Measurements from ENCODE around the gene CMPK1.

The CMPK1 gene

DNA sequence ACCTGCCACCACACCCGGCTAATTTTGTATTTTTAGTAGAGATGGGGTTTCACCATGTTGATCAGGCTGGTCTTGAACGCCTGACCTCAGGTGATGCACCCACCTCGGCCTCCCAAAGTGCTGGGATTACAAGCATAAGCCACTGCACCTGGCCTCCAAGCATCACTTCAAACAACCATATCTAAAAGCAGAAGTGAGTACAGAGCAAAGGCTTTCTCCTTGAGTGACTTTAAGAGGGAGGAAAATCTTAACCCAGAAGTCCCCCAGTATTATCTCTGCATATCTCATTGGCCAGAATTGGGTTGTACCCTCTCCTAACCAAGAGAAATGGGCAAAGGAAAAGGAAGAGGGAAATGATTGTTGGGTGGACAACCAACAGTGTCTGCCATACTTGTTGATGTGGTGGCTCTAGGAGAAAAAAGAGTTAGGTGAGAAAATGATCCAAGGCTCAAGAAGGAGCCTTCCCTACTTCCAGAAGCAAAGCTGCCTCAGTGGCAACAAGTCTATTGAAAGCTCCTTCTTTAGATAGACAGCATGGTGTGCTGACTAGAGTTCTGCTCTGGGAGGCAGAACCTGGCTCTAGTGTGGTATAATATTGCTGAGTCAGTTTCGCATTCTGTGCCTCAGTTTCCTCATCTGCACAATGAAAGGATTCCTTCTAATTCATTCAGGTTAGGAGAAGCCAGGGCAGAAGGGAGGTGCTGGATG, 65.7 kb downstream of the CMPK1 start:
- TF ChIP-seq GATA3 (IDR thresholded peaks at IDR 0.05; ENCODE audit: low read depth, low read length) = no peak
- TF ChIP-seq GATA2 (IDR thresholded peaks at IDR 0.05; ENCODE audit: low read depth, low read length) = no peak

GRCh38 chr1:47399846-47400155, 66.2 kb downstream of the CMPK1 start:
- TF ChIP-seq GATA3 (IDR thresholded peaks at IDR 0.05; ENCODE audit: low read depth, low read length) (no peak), GATA2 (IDR thresholded peaks at IDR 0.05; ENCODE audit: low read depth, low read length) (no peak)

GRCh38 chr1:47401761-47402160, 68.2 kb downstream of the CMPK1 start:
- no peak for TF ChIP-seq GATA2 (IDR thresholded peaks at IDR 0.05; ENCODE audit: low read depth, low read length)
- TF ChIP-seq GATA3 (IDR thresholded peaks at IDR 0.05; ENCODE audit: low read depth, low read length) = no peak

GRCh38 chr1:47402591-47402990, 69.0 kb downstream of the CMPK1 start:
- TF ChIP-seq GATA3 (IDR thresholded peaks at IDR 0.05; ENCODE audit: low read depth, low read length) (no peak), GATA2 (IDR thresholded peaks at IDR 0.05; ENCODE audit: low read depth, low read length) (no peak)

DNA sequence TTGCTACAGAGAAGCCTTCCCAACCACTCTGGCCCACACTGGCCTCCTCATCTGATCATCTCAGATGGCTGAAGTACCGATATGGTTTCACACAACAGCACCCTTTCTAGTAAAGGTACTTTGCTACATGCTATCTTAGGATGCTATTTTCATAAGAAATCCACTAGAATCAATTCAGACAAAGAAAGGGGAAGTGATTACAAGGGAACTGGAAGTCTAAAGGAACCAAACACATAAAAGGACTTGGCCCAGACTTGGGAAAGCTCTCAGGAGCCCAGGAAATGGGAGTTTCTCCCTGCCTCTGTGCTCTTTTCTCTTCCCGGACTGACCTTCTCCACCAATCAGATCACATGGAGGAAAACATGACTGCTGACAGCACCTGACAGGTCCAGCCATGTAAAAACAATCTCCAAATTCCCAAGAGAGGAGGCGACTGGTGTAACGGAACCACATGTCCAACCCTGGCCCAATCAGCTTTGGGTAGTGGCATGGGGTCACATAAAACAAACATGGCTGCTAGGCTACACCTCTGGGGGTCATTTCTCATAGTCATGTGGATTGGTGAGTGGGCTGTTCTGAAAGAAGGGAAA, 69.8 kb downstream of the CMPK1 start:
- TF ChIP-seq GATA2 (IDR thresholded peaks at IDR 0.05; ENCODE audit: low read depth, low read length) = no peak
- no peak for TF ChIP-seq GATA3 (IDR thresholded peaks at IDR 0.05; ENCODE audit: low read depth, low read length)

- TF ChIP-seq GATA2 (IDR thresholded peaks at IDR 0.05; ENCODE audit: low read depth, low read length) (no peak), GATA3 (IDR thresholded peaks at IDR 0.05; ENCODE audit: low read depth, low read length) (no peak)
Measured at GRCh38 chr1:47405697-47406096, 72.1 kb downstream of the CMPK1 start.

- TF ChIP-seq GATA2 (IDR thresholded peaks at IDR 0.05; ENCODE audit: low read depth, low read length) (no peak), GATA3 (IDR thresholded peaks at IDR 0.05; ENCODE audit: low read depth, low read length) (no peak)
Measured at GRCh38 chr1:47406966-47407365, 73.4 kb downstream of the CMPK1 start.

GRCh38 chr1:47407481-47407880, 73.9 kb downstream of the CMPK1 start:
- TF ChIP-seq GATA3 (IDR thresholded peaks at IDR 0.05; ENCODE audit: low read depth, low read length) (no peak), GATA2 (IDR thresholded peaks at IDR 0.05; ENCODE audit: low read depth, low read length) (no peak)

DNA sequence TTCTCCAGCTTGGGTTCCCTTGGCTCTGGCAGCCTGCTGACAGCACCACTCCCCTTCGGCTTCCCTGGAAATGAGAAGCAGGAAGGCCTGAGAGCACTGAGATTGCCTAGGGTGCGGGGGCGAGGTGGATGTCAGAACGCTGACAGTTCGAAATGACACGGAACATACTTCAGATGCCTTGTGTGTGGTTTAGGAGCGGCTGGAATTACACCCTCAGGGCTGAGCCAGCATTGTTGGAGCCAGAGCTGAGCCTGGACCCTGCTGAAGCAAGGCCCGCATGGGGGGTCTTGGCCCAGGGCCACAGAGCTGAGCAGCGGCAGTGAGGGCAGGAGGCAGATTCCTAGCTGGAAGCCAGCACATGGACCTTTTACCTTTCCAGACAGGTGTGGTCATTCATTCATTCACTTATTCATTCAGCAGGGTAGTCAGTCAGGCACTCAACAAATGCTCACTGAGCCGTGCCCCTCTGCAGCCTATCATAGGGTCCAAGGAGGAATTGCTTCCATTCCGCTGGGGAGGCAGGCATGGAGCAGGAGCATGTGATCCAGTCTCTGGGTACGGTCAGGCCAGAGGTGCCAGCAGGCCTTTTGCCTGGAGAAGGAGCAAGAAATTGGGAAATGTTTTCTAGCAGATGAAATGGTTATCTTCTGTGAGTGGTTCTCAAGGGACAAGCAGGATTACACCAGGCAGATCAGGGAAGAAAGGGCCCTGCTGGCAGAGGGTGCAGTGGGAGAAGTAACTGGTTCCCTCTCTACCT, 75.9 kb downstream of the CMPK1 start:
- no peak for TF ChIP-seq GATA2 (IDR thresholded peaks at IDR 0.05; ENCODE audit: low read depth, low read length)
- no peak for TF ChIP-seq GATA3 (IDR thresholded peaks at IDR 0.05; ENCODE audit: low read depth, low read length)

- TF ChIP-seq GATA2 (IDR thresholded peaks at IDR 0.05; ENCODE audit: low read depth, low read length) = no peak
- no peak for TF ChIP-seq GATA3 (IDR thresholded peaks at IDR 0.05; ENCODE audit: low read depth, low read length)
Measured at GRCh38 chr1:47410068-47410455, 76.5 kb downstream of the CMPK1 start.

DNA sequence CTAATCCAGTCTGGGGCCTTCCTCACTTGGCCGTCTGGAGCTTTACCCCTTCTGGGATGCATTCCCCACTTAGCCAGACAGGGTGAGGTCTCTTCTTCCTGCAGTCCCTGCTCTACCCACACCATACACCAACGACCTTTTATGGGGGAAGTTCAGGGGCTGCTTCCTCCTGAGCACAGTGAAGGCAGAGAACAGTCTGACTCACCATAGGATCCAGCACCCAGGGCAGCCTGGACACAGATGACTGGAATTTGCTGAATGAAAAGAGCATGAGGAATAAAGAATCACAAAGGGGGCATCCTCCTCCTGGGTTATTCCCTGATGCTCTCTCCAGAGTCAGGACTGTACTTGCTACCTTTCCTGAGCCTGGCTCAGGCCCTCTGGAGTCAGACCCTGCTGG, 77.8 kb downstream of the CMPK1 start:
- no peak for TF ChIP-seq GATA2 (IDR thresholded peaks at IDR 0.05; ENCODE audit: low read depth, low read length)
- TF ChIP-seq GATA3 (IDR thresholded peaks at IDR 0.05; ENCODE audit: low read depth, low read length) = no peak

- TF ChIP-seq GATA3 (IDR thresholded peaks at IDR 0.05; ENCODE audit: low read depth, low read length) (no peak), GATA2 (IDR thresholded peaks at IDR 0.05; ENCODE audit: low read depth, low read length) (no peak)
Measured at GRCh38 chr1:47412437-47412836, 78.8 kb downstream of the CMPK1 start.

- TF ChIP-seq GATA3 (IDR thresholded peaks at IDR 0.05; ENCODE audit: low read depth, low read length) = no peak
- TF ChIP-seq GATA2 (IDR thresholded peaks at IDR 0.05; ENCODE audit: low read depth, low read length) = no peak
Measured at GRCh38 chr1:47415728-47416318, 82.2 kb downstream of the CMPK1 start, which contains the start of gene FOXE3. FOXE3 (plus strand) TSS chr1:47416285; CDS start chr1:47416316, 31 bp downstream.

GRCh38 chr1:47416319-47417169, 83.0 kb downstream of the CMPK1 start:
- no peak for TF ChIP-seq GATA3 (IDR thresholded peaks at IDR 0.05; ENCODE audit: low read depth, low read length)
- no peak for TF ChIP-seq GATA2 (IDR thresholded peaks at IDR 0.05; ENCODE audit: low read depth, low read length)

Measured in SH-SY5Y (cell line).